Panc1 (cell line): Measurements from ENCODE around the gene OR12D3. TPM values are rescaled to one million over a fixed set of nuclear protein-coding genes. Genes with fewer than 3 reads are reported as not detected.

Experiments used
- ATAC-seq: fragments of 200-7000 bp; cut with Tn5 transposase; 2 replicates; pipeline ENCODE4 v1.9.1; 2020; ENCODE audit warnings: mild to moderate bottlenecking, moderate library complexity
- BruUV-seq: library from RNA; stranded (reverse); fragments of 400-500 nt; replicated peaks from 2 replicates; lab custom pipeline; 2021; lab: Mats Ljungman, UMichigan
- CTCF ChIA-PET: fragments of 300-600 bp; sonication (Branson Sonifier 250); formaldehyde crosslinking; loops from one replicate; lab custom pipeline; 2022; ENCODE audit warnings: antibody characterized with exemption; lab: Charles Lee
- POLR2A ChIA-PET: fragments of 300-600 bp; sonication (Branson Sonifier 250); formaldehyde crosslinking; loops from one replicate; lab custom pipeline; 2022; ENCODE audit warnings: antibody characterized with exemption; lab: Charles Lee
- DNase-seq: peaks from one replicate; pipeline ENCODE4 v3.0.0-alpha.2; 2010; ENCODE audit warnings: low read depth, low spot score
- H3K27ac ChIP-seq: 2 replicates; pipeline ENCODE4 v1.5.1; 2011; ENCODE audit warnings: mild to moderate bottlenecking, low read length, inconsistent platforms
- H3K27me3 ChIP-seq: fragments of 200-500 bp; sonication (Bioruptor generic); 2 replicates; pipeline ENCODE4 v1.6.0; 2014; ENCODE audit warnings: low read length, inconsistent platforms; ENCODE audit not compliant: control insufficient read depth, insufficient read depth
- H3K36me3 ChIP-seq: fragments of 200-500 bp; sonication (Bioruptor generic); 2 replicates; pipeline ENCODE4 v1.5.1; 2014; ENCODE audit warnings: inconsistent platforms, mild to moderate bottlenecking, low read length, moderate library complexity; ENCODE audit not compliant: control insufficient read depth, insufficient read depth
- H3K4me1 ChIP-seq: 2 replicates; pipeline ENCODE4 v1.5.1; 2011; ENCODE audit warnings: inconsistent platforms, mild to moderate bottlenecking, low read length, moderate library complexity; ENCODE audit not compliant: control insufficient read depth, insufficient read depth
- H3K4me3 ChIP-seq, 2 experiments: 2 replicates each; pipeline ENCODE4 v1.5.1; 2011 to 2012; ENCODE audit warnings: low read depth in 2 of 2, low read length in 2 of 2, mild to moderate bottlenecking in 2 of 2, inconsistent platforms in 1 of 2, moderate library complexity in 1 of 2
- H3K9me3 ChIP-seq: fragments of 200-500 bp; sonication (Bioruptor generic); 2 replicates; pipeline ENCODE4 v1.5.1; 2014; ENCODE audit warnings: low read depth, mild to moderate bottlenecking, inconsistent platforms, low read length, moderate library complexity; ENCODE audit not compliant: control insufficient read depth, insufficient read depth
- POLR2AphosphoS5 ChIP-seq: IDR thresholded peaks from 2 replicates; pipeline ENCODE4 v1.6.1; 2012; ENCODE audit warnings: mild to moderate bottlenecking, low read depth, low read length, moderate library complexity
- SIN3A ChIP-seq: IDR thresholded peaks from 2 replicates; pipeline ENCODE4 v1.6.1; 2012; ENCODE audit warnings: low read depth, mild to moderate bottlenecking, low read length, moderate library complexity, borderline replicate concordance; ENCODE audit not compliant: insufficient read depth
- TCF7L2 ChIP-seq: IDR thresholded peaks from 2 replicates; pipeline ENCODE4 v1.6.1; 2011; ENCODE audit warnings: mild to moderate bottlenecking, low read depth, low read length, inconsistent platforms
- in situ Hi-C: cut with HindIII; loops from 2 replicates; pipeline ENCODE4 v1.10.0; 2016; ENCODE audit warnings: low sequenced_read_pairs, low pct_unique_long_range_greater_than_20kb
- intact Hi-C: fragments of 100-400 bp; cut with micrococcal nuclease; formaldehyde crosslinking; loops from one replicate; pipeline ENCODE4 v1.10.0; 2022; ENCODE audit not compliant: unreplicated experiment
- total RNA-seq: library from RNA; stranded (reverse); gene quantifications from one replicate; pipeline ENCODE4 v1.2.1, GENCODE V29; 2021; ENCODE audit not compliant: unreplicated experiment
- TF ChIP-seq, protein P1 (sequence below), 2 experiments: IDR thresholded peaks; 2 replicates each; pipeline ENCODE4 v1.6.1; 2011 to 2012; ENCODE audit warnings: low read depth in 2 of 2, control low read depth in 1 of 2, low read length in 1 of 2, mild to moderate bottlenecking in 1 of 2, moderate library complexity in 1 of 2; ENCODE audit not compliant: insufficient read depth in 1 of 2
- TF ChIP-seq, protein P2 (sequence below): fragments of 450-650 bp; IDR thresholded peaks from 2 replicates; pipeline ENCODE4 v1.5.1; 2017; ENCODE audit warnings: mild to moderate bottlenecking

Gene OR12D3
- total RNA-seq, 1 experiment from 2014 or later, result not detected

DNA sequence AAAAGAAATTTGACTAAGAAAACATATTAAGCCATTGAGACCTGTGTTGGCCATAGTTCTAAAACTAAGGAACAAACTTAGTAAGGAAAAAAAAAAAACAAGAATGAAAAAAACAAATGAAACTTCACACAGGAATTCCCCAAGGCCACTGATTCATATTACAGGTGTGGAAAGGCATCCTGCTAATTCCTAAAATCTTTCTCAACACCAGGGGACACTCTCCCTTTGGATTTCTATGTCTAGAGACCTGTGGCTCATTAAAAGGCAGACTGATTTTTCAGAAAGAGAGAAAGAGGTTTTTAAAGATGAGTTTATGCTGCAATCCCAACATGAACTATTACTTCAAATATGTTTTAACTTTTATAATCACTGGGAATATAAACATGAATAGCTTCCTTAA is 39.5 kb upstream of the OR12D3 start, which contains the start of gene OR12D1:
TSS of gene OR12D1 (plus strand) at position 341 of the 400 bp plus-strand sequence.
- DNase-seq (no peak), ATAC-seq (no peak)
- BruUV-seq, result no TSS peak
- TF ChIP-seq, protein P1, sequence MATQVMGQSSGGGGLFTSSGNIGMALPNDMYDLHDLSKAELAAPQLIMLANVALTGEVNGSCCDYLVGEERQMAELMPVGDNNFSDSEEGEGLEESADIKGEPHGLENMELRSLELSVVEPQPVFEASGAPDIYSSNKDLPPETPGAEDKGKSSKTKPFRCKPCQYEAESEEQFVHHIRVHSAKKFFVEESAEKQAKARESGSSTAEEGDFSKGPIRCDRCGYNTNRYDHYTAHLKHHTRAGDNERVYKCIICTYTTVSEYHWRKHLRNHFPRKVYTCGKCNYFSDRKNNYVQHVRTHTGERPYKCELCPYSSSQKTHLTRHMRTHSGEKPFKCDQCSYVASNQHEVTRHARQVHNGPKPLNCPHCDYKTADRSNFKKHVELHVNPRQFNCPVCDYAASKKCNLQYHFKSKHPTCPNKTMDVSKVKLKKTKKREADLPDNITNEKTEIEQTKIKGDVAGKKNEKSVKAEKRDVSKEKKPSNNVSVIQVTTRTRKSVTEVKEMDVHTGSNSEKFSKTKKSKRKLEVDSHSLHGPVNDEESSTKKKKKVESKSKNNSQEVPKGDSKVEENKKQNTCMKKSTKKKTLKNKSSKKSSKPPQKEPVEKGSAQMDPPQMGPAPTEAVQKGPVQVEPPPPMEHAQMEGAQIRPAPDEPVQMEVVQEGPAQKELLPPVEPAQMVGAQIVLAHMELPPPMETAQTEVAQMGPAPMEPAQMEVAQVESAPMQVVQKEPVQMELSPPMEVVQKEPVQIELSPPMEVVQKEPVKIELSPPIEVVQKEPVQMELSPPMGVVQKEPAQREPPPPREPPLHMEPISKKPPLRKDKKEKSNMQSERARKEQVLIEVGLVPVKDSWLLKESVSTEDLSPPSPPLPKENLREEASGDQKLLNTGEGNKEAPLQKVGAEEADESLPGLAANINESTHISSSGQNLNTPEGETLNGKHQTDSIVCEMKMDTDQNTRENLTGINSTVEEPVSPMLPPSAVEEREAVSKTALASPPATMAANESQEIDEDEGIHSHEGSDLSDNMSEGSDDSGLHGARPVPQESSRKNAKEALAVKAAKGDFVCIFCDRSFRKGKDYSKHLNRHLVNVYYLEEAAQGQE (IDR thresholded peaks at IDR 0.05; ENCODE audit: insufficient read depth in 1 of 2, low read depth in 2 of 2, low read length in 1 of 2), result no peak
- TF ChIP-seq, protein P2, sequence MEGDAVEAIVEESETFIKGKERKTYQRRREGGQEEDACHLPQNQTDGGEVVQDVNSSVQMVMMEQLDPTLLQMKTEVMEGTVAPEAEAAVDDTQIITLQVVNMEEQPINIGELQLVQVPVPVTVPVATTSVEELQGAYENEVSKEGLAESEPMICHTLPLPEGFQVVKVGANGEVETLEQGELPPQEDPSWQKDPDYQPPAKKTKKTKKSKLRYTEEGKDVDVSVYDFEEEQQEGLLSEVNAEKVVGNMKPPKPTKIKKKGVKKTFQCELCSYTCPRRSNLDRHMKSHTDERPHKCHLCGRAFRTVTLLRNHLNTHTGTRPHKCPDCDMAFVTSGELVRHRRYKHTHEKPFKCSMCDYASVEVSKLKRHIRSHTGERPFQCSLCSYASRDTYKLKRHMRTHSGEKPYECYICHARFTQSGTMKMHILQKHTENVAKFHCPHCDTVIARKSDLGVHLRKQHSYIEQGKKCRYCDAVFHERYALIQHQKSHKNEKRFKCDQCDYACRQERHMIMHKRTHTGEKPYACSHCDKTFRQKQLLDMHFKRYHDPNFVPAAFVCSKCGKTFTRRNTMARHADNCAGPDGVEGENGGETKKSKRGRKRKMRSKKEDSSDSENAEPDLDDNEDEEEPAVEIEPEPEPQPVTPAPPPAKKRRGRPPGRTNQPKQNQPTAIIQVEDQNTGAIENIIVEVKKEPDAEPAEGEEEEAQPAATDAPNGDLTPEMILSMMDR, result peak; percentile 22; the same call in 1 of the 2 replicates
- Histone ChIP-seq H3K27me3 (0 out of 2 replicates have a peak, but pooled peaks cover 6% of the 10 kb centered on the region), H3K27ac (no peak within 1 kb of the TSS), H3K4me3 (no peak within 1 kb of the TSS), H3K4me1 (no peaks in the 10 kb centered on the region), H3K9me3 (no peaks in the 10 kb centered on the region), H3K36me3 (no peaks in the 10 kb centered on the region)
- CTCF ChIA-PET, result no interaction called here
- in situ Hi-C loops (no loop called here), intact Hi-C loops (no loop called here)
- POLR2A ChIA-PET, result interaction anchor here (0.7 kb wide), 1 partner anchor 37 kb away, joined by 3 read pairs; no protein-coding TSS in a partner anchor

DNA sequence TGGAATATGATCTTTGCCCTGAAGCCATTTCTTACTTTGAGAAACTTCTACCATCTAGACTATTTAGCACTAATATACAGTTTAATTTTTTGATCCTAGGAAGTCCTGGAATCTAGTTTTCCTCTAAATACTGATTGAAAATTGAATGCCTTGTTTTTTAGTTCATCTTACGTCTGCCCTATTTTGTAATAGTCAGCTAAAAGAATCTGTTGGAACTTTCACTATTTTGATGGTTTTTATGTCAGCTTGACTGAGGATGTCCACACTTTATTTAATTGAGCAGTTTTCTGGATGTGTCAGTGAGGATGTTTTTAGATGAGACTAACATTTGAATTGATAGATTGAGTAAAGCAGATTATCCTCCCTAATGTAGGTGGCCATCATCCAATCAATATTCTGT is 28.7 kb upstream of the OR12D3 start:
- H3K4me3 ChIP-seq, result no peak overlapping the region
- no peak overlapping the region for H3K27ac ChIP-seq
- H3K27me3 ChIP-seq, result no peaks in the 10 kb centered on the region; the same call in 1 of the 2 replicates
- CTCF ChIA-PET, result no interaction called here
- BruUV-seq, result no TSS peak
- DNase-seq (no peak), ATAC-seq (no peak)
- in situ Hi-C loops, result no loop called here
- POLR2A ChIA-PET, result no interaction called here
- TF ChIP-seq SIN3A (no peak), POLR2AphosphoS5 (no peak), TCF7L2 (no peak)
- TF ChIP-seq, protein P2, result no peak
- TF ChIP-seq, protein P1 (IDR thresholded peaks at IDR 0.05; ENCODE audit: insufficient read depth in 1 of 2, low read depth in 2 of 2, low read length in 1 of 2), result no peak
- no peaks in the 10 kb centered on the region for H3K4me1 ChIP-seq
- no peaks in the 10 kb centered on the region for H3K9me3 ChIP-seq
- no peaks in the 10 kb centered on the region for H3K36me3 ChIP-seq
- intact Hi-C loops, result no loop called here
